Lung microvascular endothelial cell (primary cell): ENCODE measurements around the gene DYNC1LI2. TPM values are rescaled to one million over a fixed set of nuclear protein-coding genes. Genes with fewer than 3 reads are reported as not detected.
"Not testable (repeated sequence)": the region's sequence is repeated elsewhere in the genome, so short reads cannot be mapped to it uniquely, and the experiment has no call there.

Experiments
- DNase-seq, 2 donors: peaks; one replicate each; pipeline versions ENCODE4 v3.0.0 to v3.0.0-alpha.2; 2010; ENCODE audit warnings: low read depth in 2 of 2
- total RNA-seq: library from RNA; depleted of rRNA; stranded (reverse); fragments of >200 nt; gene quantifications from 2 replicates; pipeline ENCODE4 v1.2.1, GENCODE V29; 2014

DYNC1LI2 gene
- total RNA-seq, 1 donor from 2014 or later: 132 TPM

DNA sequence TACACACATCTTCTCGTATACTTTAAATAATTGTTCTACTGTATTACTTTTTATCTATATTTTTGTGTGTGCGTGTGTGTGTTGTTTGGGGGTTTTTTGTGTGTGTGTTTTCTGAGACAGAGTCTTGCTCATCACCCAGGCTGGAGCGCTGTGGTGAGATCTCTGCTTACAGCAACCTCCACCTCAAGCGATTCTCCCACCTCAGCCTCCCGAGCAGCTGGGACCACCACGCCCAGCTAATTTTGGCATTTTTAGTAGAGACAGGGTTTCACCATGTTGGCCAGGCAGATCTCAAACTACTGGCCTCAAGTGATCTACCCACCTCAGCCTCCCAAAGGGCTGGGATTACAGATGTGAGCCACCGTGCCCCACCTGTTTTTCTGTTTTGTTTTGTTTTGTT lies 53.4 kb downstream of the DYNC1LI2 start:
- DNase-seq: no peak

GRCh38 chr16:66696669-66697630 lies 54.5 kb downstream of the DYNC1LI2 start, which contains the start of gene CMTM4:
CMTM4 (minus strand) TSS chr16:66696743; CDS start chr16:66696525, 218 bp downstream.
- DNase-seq: peak; percentile 77 to 87

- peak in 1 of 2 donors; percentile 5 for DNase-seq
Observed at GRCh38 chr16:66695935-66696668, 55.3 kb downstream of the DYNC1LI2 start.

- no peak for DNase-seq
Observed at GRCh38 chr16:66695471-66695934, 55.9 kb downstream of the DYNC1LI2 start.

DNA sequence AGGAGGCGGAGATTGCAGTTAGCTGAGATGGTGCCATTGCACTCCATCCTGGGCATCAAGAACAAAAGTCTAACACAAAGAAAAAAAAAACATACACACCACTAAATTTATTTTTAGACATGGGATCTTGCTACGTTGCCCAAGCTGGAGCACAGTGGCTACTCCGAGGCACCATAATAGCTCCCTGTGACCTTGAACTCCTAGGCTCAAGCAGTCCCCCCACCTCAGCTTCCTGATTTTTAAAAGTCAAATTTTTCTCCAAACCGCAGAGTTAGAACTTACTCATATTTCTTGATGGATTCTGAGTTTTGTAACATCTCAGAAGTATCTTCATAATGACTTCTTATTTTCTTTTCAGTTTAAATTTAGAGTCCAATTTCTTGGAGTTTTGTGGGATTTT lies 58.3 kb downstream of the DYNC1LI2 start:
- no peak for DNase-seq

GRCh38 chr16:66692341-66692740 lies 59.1 kb downstream of the DYNC1LI2 start:
- DNase-seq: no peak

- no peak for DNase-seq
Observed at GRCh38 chr16:66691234-66691633, 60.2 kb downstream of the DYNC1LI2 start.

DNA sequence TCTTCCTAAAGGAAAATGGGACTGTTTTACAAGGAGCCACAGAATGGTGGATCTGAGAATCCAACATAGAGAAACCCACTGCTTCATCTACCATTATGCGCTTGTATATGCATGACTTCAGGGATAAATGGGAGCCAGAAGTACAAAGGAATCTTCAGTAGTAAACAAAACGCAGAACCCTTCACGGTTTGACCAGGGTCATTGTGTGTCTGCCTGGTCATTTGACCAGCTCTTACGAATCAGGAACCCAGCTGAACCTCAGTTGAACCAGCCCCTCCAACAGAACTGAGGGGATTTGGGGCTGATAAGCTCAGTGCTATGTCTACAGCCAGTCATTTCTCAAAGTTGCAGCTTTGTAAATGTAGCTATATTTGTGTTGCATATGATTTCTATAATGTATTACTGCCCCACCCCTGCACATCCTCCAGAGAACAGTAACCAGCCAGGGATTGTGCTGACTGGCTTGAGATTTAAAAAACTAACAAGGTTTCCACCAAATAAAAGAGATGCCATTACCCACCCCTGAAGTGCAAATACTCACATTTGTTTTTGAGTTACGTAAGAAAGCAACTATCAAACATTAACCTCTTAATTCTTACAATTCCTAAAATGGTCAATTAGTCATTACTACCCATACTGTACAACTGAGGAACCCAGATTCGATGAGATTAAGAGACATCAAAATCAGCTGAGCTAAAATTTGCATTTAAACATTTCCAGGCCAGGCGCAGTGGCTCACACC lies 61.1 kb downstream of the DYNC1LI2 start:
- DNase-seq: no peak

DNA sequence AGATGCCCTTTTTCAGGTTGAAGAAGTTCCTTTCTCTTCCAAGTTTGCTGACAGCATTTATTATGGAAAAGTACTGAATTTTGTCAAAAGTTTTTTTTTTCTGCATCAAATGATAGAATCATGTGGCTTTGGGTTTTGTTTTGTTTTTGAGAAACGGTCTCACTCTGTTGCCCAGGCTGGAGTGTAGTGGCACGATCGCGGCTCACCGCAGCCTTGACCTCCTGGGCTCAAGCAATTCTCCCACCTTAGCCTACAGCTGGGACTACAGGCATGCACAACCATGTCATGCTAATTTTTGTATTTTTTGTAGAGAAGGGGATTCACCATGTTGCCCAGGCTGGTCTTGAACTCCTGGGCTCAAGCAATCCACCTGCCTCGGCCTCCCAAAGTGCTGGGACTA lies 62.1 kb downstream of the DYNC1LI2 start:
- no peak for DNase-seq

DNA sequence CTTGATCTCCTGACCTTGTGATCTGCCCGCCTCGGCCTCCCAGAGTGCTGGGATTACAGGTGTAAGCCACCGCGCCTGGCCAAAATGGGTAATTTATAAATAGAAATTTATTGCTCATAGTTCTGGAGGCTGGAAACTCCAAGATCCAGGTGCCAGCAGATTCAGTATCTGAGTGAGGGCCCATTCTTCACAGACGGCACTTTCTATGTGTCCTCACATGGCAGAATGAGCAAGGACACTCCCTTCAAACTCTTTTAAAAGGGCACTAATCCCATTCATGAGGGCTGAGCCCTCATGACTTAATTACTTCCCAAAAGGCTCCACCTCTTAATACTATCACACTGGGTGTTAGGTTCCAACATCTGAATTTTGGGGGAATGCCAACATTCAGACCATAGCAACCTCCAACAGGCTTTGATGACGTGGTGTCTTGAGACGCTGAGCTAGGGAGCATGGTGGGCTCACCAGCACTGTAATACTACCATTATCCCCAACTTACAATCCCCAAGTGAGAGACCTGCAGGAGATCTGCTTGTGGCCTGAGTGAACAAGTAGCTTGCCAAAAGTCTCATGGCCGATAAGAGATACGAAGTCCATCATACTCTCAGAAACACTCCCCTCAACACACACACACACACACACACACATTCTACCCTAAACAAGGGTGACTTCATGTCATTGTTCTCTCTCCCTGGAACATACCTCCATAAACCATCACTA lies 63.3 kb downstream of the DYNC1LI2 start:
- DNase-seq: no peak

GRCh38 chr16:66685501-66686115 lies 65.8 kb downstream of the DYNC1LI2 start:
- DNase-seq: not testable (repeated sequence)

DNA sequence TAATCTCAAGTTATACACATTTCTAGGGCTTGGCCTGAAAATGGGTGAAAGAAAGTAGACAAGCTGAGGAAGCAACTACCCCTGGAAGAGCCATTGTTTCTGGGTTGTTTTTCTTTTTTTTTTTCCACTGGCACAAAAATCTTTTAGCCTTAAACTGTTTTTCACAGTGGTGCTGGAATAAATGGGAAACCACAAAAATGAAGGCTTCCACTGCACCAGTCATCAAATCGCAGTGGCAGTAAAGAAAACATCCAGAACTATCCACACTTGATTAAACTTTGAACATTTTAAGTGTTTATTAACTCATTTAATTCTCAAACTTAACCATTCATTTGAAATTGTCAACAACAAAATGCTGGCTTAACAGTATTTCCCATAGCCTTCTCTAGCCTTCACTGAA lies 69.1 kb downstream of the DYNC1LI2 start:
- DNase-seq: no peak

DNA sequence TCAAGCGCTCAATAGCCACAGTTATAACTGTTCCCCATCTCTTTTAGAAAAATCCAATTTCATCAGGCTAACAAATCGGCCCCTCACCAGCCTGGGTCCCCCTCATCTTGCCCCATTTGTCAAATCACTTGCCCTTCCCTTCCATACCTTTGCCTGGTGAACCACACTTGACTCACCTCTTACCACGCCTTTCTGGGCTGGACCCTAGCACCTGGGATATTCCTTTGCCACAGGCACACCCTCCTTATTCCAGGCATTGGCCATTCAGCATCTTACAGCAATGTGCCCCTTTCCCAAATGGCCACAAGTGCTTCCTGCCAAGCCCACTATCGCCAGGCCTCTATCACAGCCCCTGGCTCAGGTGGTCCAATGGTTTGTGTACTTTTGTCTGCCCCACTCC lies 69.7 kb downstream of the DYNC1LI2 start:
- DNase-seq: no peak

- no peak for DNase-seq
Observed at GRCh38 chr16:66678337-66678736, 73.1 kb downstream of the DYNC1LI2 start.

GRCh38 chr16:66677836-66678235 lies 73.6 kb downstream of the DYNC1LI2 start:
- DNase-seq: no peak

- no peak for DNase-seq
Observed at GRCh38 chr16:66677179-66677578, 74.2 kb downstream of the DYNC1LI2 start.

GRCh38 chr16:66676599-66676998 lies 74.8 kb downstream of the DYNC1LI2 start:
- DNase-seq: no peak

DNA sequence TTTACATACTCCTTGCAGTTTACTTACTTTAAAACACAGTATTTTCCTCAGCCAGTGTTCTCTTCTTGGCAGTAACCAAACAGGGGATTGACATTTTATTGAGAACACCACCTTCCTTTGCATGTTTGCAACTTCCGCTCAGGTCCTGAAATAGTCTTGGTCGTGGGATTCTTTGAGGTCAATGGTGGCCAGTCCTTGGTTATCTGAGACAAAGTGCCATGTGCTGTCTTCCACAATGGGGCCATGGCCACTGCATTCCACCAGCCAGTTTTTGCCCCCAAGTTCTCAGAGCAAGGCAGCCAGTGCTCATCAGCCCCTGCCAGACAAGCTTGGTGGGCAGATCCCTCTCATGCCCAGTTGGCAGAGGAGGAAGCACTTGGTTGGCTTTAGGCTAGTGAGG lies 77.7 kb downstream of the DYNC1LI2 start:
- no peak for DNase-seq
